AG04450 (cell line): ENCODE data around the gene GMPR2. TPM values are rescaled to one million over a fixed set of nuclear protein-coding genes. Genes with fewer than 3 reads are reported as not detected.

Experiments
- CTCF ChIA-PET: fragments of 300-600, 350-600 bp; formaldehyde crosslinking; extraction: SDS; loops from one replicate; lab custom pipeline; 2022; ENCODE audit warnings: antibody characterized with exemption, inconsistent platforms; lab: Charles Lee
- POLR2A ChIA-PET: fragments of 350-600 bp; formaldehyde crosslinking; extraction: SDS; loops from one replicate; lab custom pipeline; 2021; ENCODE audit warnings: antibody characterized with exemption, inconsistent platforms; lab: Yijun Ruan, JAX
- DNase-seq: peaks from one replicate; pipeline ENCODE4 v3.0.0-alpha.2; 2011; ENCODE audit warnings: low read depth, low spot score
- H3K27ac ChIP-seq: one replicate; pipeline ENCODE4 v1.5.1; 2012; ENCODE audit warnings: low read depth, low read length, control low read depth
- H3K27me3 ChIP-seq: one replicate; pipeline ENCODE4 v1.6.0; 2012; ENCODE audit warnings: low read length; ENCODE audit not compliant: control insufficient read depth, insufficient read depth
- H3K4me3 ChIP-seq: 2 replicates; pipeline ENCODE4 v1.5.1; 2011; ENCODE audit warnings: mild to moderate bottlenecking, low read depth, low read length, control low read depth
- H3K9me3 ChIP-seq: 2 replicates; pipeline ENCODE4 v1.5.1; 2012; ENCODE audit warnings: low read length; ENCODE audit not compliant: control insufficient read depth, insufficient read depth
- CTCF ChIP-seq: IDR thresholded peaks from 2 replicates; pipeline ENCODE4 v1.5.1; 2011; ENCODE audit warnings: low read depth, low read length, control low read depth, inconsistent platforms
- polyA plus RNA-seq: library from polyadenylated mRNA; depleted of rRNA; stranded (reverse); fragments of >200 nt; gene quantifications from 2 replicates; pipeline ENCODE4 v1.2.3, GENCODE V29; 2011

GMPR2 gene
- polyA plus RNA-seq, 1 experiment, result 89.2 TPM

- DNase-seq, result no peak
- Histone ChIP-seq H3K9me3 (no peaks in the 10 kb centered on the region; the same call in 1 of the 2 replicates), H3K27me3 (no peaks in the 10 kb centered on the region), H3K27ac (no peak overlapping the region), H3K4me3 (no peak overlapping the region)
- TF ChIP-seq CTCF, result no peak
- CTCF ChIA-PET, result interaction anchor here (0.6 to 2.3 kb wide), 5 partner anchors 14 to 95 kb away, joined by 3 to 11 read pairs (median 5); partner anchors contain the start of genes CIDEB, EMC9, IRF9 and TINF2
- POLR2A ChIA-PET, result interaction anchor here (2.0 kb wide), 1 partner anchor 14 kb away, joined by 4 read pairs; the partner anchor contains the start of gene TINF2
These were observed 3.8 kb upstream of the GMPR2 start for GRCh38 chr14:24228902-24229301.

GRCh38 chr14:24231263-24232120, 1.2 kb upstream of the GMPR2 start:
- no peak for TF ChIP-seq CTCF
- CTCF ChIA-PET, result interaction anchor here (0.6 to 1.0 kb wide), 6 partner anchors 11 to 205 kb away, joined by 3 to 8 read pairs (median 3); partner anchors contain the start of genes CIDEB and TINF2
- H3K9me3 ChIP-seq, result no peaks in the 10 kb centered on the region; the same call in 1 of the 2 replicates
- peak overlapping the region; percentile 95 for H3K4me3 ChIP-seq
- POLR2A ChIA-PET, result interaction anchor here (0.9 kb wide), 1 partner anchor 16 kb away, joined by 3 read pairs; the partner anchor contains the start of gene MDP1
- H3K27ac ChIP-seq, result peak overlapping the region; percentile 90
- DNase-seq, result no peak
- no peaks in the 10 kb centered on the region for H3K27me3 ChIP-seq

- POLR2A ChIA-PET, result interaction anchor here (0.9 kb wide), 1 partner anchor 10 kb away, joined by 7 read pairs; the partner anchor contains the start of gene TINF2
- CTCF ChIA-PET, result no interaction called here
- no peaks in the 10 kb centered on the region for H3K27me3 ChIP-seq
- no peak for TF ChIP-seq CTCF
- peak; percentile 86 for DNase-seq
- peak within 1 kb of the TSS; percentile 90 for H3K27ac ChIP-seq
- peak within 1 kb of the TSS; percentile 95 for H3K4me3 ChIP-seq
- no peaks in the 10 kb centered on the region; the same call in 1 of the 2 replicates for H3K9me3 ChIP-seq
These were observed 546 bp upstream of the GMPR2 start, which contains the start of gene NEDD8 for GRCh38 chr14:24232121-24232644. Gene NEDD8, minus strand, starts transcription at chr14:24232367. Its CDS starts 100 bp downstream, at chr14:24232267.

GRCh38 chr14:24233538-24233866, 773 bp downstream of the GMPR2 start:
- DNase-seq, result no peak
- ChIA-PET POLR2A (no interaction called here), CTCF (interaction anchor here (0.6 kb wide), 1 partner anchor 1149 kb away, joined by 8 read pairs; no protein-coding TSS in a partner anchor)
- H3K4me3 ChIP-seq, result peak overlapping the region; percentile 95
- H3K9me3 ChIP-seq, result no peaks in the 10 kb centered on the region; the same call in 1 of the 2 replicates
- H3K27me3 ChIP-seq, result no peaks in the 10 kb centered on the region
- no peak overlapping the region for H3K27ac ChIP-seq
- TF ChIP-seq CTCF, result no peak
